Colonic mucosa (tissue), 4 donors: ENCODE results near the gene TARM1. TPM values are rescaled to one million over a fixed set of nuclear protein-coding genes. Genes with fewer than 3 reads are reported as not detected.

Experiments used
- DNase-seq: peaks from one replicate; pipeline ENCODE4 v3.0.0-alpha.2; 2020
- H3K27ac ChIP-seq: fragments of 200-600 bp; one replicate; pipeline ENCODE4 v1.8.0; 2021
- H3K27me3 ChIP-seq: fragments of 200-600 bp; one replicate; pipeline ENCODE4 v1.8.0; 2021
- H3K36me3 ChIP-seq: fragments of 200-600 bp; one replicate; pipeline ENCODE4 v1.8.0; 2021
- H3K4me1 ChIP-seq: fragments of 200-600 bp; one replicate; pipeline ENCODE4 v1.8.0; 2021; ENCODE audit warnings: mild to moderate bottlenecking
- H3K4me3 ChIP-seq: fragments of 200-600 bp; one replicate; pipeline ENCODE4 v1.8.0; 2021
- H3K9ac ChIP-seq, 2 donors: one replicate each; pipeline ENCODE4 v1.7.0; 2013; ENCODE audit warnings: control low read depth in 2 of 2, low read depth in 2 of 2, low read length in 2 of 2
- H3K9me3 ChIP-seq: fragments of 200-600 bp; one replicate; pipeline ENCODE4 v1.8.0; 2021
- intact Hi-C: fragments of 100-400 bp; cut with DNase I; formaldehyde crosslinking; loops from one replicate; pipeline ENCODE4 v1.14.1; 2022
- total RNA-seq, 2 donors: library from RNA; stranded (reverse); fragmentation: NEBNext Ultra II Directional in 1 of 2; extraction: Animal tissue kit (Norgen Biotek cat#: 25700) in 1 of 2; gene quantifications; one replicate each; pipeline ENCODE4 v1.2.1, GENCODE V29; 2021
- TF ChIP-seq, protein P1 (sequence below): fragments of 200-600 bp; IDR thresholded peaks from one replicate; pipeline ENCODE4 v1.8.0; 2022; ENCODE audit warnings: antibody characterized with exemption, mild to moderate bottlenecking
- donor health status: healthy.
- donor health status: DM: no; HTN: no; CAD: no.
- donor health status: DM: no; HTN: no; CAD: no.

The TARM1 gene
- total RNA-seq, 2 donors from 2014 or later: not detected

DNA sequence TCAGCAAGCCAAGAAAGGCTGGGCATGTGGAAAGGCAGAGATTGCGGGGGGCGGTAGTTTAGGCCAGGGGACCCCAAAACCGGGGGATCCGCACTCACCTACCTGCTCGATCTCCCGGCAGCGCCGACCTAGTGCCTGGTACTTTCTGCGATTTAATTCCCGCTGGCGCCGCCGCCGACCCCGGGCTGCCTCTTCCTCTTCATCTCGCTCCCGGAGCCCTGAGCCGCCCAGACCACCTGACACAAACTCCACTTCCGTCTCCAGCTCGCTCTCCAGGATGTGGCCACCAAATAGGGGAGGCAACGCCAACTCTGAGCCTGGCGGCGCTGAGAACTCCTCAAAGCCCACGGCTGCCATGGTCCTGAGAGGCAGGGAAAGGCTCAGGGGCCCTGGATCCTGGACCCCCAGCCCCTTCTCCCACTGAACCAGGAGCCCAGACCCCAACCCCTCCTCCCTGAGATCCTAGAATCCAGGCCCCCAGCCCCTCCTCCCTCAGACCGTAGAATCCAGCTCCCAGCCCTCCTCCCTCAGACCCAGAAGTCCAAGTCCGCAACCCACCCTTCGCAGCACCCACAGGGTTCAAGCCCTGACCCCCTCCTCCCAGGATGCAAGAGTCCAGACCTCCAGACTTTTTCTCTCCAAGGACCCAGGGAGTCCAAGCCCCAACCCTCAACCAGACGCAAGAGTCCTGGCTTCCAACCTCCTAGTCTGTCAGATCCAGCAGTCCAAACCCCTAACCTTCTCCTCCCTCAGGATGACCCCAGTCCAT is 33.4 kb upstream of the TARM1 start:
- H3K9me3 ChIP-seq: no peaks in the 10 kb centered on the region
- intact Hi-C loops: no loop called here
- H3K36me3 ChIP-seq: peaks cover under 1% of the 10 kb centered on the region

GRCh38 chr19:54109651-54110050 is 28.5 kb upstream of the TARM1 start:
- intact Hi-C loops: no loop called here
- H3K27me3 ChIP-seq: no peaks in the 10 kb centered on the region
- H3K27ac ChIP-seq: no peak overlapping the region
- no peaks in the 10 kb centered on the region for H3K4me1 ChIP-seq
- TF ChIP-seq, protein P1, sequence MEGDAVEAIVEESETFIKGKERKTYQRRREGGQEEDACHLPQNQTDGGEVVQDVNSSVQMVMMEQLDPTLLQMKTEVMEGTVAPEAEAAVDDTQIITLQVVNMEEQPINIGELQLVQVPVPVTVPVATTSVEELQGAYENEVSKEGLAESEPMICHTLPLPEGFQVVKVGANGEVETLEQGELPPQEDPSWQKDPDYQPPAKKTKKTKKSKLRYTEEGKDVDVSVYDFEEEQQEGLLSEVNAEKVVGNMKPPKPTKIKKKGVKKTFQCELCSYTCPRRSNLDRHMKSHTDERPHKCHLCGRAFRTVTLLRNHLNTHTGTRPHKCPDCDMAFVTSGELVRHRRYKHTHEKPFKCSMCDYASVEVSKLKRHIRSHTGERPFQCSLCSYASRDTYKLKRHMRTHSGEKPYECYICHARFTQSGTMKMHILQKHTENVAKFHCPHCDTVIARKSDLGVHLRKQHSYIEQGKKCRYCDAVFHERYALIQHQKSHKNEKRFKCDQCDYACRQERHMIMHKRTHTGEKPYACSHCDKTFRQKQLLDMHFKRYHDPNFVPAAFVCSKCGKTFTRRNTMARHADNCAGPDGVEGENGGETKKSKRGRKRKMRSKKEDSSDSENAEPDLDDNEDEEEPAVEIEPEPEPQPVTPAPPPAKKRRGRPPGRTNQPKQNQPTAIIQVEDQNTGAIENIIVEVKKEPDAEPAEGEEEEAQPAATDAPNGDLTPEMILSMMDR: no peak
- H3K36me3 ChIP-seq: peaks cover 5% of the 10 kb centered on the region
- no peak overlapping the region for H3K9ac ChIP-seq
- no peaks in the 10 kb centered on the region for H3K9me3 ChIP-seq
- no peak for DNase-seq
- no peak overlapping the region for H3K4me3 ChIP-seq

More for the DNA sequence above, 33.4 kb upstream of the TARM1 start:
- peak; percentile 53 for DNase-seq
- H3K27ac ChIP-seq: peak overlapping the region; percentile 87
- TF ChIP-seq, protein P1: no peak
- no peaks in the 10 kb centered on the region for H3K4me1 ChIP-seq
- peak overlapping the region; percentile 75 to 87 for H3K9ac ChIP-seq
- H3K4me3 ChIP-seq: peak overlapping the region; percentile 66
- no peaks in the 10 kb centered on the region for H3K27me3 ChIP-seq

DNA sequence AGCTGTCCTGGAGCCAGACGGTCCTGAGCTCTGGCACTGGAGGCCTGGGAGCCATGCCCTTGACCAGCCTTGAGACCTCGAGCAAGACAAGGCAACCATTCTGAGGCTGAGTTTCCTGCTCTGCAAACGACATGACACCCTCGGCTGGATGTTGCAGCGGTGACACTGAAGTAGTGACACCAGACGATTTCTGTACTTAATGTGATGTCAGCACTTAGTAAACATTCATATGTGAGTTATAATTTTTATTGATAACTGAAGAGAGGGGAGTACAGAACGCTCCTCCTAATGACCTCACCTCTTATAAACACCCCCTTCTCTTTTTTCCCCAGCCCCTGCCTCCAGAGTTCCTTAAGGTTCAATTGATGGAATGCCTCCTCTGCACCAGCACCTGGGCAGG is 27.3 kb upstream of the TARM1 start:
- Histone ChIP-seq H3K4me3 (no peak overlapping the region), H3K27me3 (no peaks in the 10 kb centered on the region), H3K9ac (no peak overlapping the region), H3K36me3 (peaks cover 5% of the 10 kb centered on the region), H3K9me3 (no peaks in the 10 kb centered on the region), H3K27ac (no peak overlapping the region), H3K4me1 (no peaks in the 10 kb centered on the region)
- DNase-seq: no peak
- TF ChIP-seq, protein P1: no peak
- intact Hi-C loops: no loop called here

GRCh38 chr19:54107876-54108490 is 26.8 kb upstream of the TARM1 start:
- TF ChIP-seq, protein P1: no peak
- Histone ChIP-seq H3K9ac (no peak overlapping the region), H3K36me3 (peaks cover 5% of the 10 kb centered on the region), H3K27me3 (no peaks in the 10 kb centered on the region), H3K4me1 (no peaks in the 10 kb centered on the region), H3K9me3 (no peaks in the 10 kb centered on the region), H3K27ac (no peak overlapping the region), H3K4me3 (no peak overlapping the region)
- intact Hi-C loops: no loop called here
- DNase-seq: no peak

GRCh38 chr19:54106716-54107115 is 25.6 kb upstream of the TARM1 start:
- no peak overlapping the region for H3K4me3 ChIP-seq
- H3K36me3 ChIP-seq: peaks cover 5% of the 10 kb centered on the region
- intact Hi-C loops: no loop called here
- H3K9ac ChIP-seq: no peak overlapping the region
- TF ChIP-seq, protein P1: no peak
- H3K4me1 ChIP-seq: no peaks in the 10 kb centered on the region
- H3K27ac ChIP-seq: no peak overlapping the region
- H3K9me3 ChIP-seq: no peaks in the 10 kb centered on the region
- DNase-seq: no peak
- H3K27me3 ChIP-seq: no peaks in the 10 kb centered on the region
